ENCODE results near the gene KDM4B. TPM values are rescaled to one million over a fixed set of nuclear protein-coding genes. Genes with fewer than 3 reads are reported as not detected.

The KDM4B gene
- total RNA-seq = 10 to 100 TPM; 29.2 to 43.8 (median 38.7) TPM

DNA sequence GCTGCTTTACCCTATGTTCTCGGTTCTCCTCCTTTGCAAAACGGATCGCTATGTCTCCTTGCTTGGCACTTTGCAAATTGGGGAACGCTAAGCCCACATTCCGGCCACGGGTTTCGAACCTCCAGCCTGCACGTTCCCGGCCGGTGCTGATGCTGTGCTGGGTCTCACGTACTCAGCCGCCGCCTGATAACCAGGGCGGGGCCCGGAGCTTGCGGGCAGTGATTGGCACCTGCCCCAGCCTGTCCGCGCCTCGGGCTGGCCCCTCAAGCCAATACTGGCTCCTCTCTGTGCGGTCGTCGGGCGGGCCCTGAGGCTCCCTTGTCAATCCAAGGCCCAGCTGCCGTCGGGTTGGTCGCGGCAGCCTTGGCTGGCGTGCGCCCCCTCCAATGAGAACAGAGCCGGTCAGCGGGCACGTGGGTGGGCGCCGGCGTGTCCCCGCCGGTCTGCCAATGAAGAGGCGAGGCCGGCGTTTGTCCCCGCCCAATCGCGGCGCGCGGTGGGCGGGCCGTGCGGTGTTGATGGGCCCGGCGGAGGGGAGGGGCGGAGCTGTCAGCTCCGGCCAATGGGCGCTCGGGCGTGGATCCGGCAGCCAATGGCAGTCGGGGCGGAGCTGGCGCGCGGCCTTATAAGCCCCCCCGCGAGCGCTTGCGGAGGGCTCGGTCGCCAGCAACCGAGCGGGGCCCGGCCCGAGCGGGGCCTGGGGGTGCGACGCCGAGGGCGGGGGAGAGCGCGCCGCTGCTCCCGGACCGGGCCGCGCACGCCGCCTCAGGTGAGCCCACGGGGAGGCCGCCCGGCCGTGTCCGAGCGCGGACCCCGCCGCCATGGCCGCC is at the start of gene KDM4B:
TSS of gene KDM4B (plus strand) at position 652 of the 830 bp plus-strand sequence. CDS start 63,778 bp downstream, outside the sequence.
- Histone ChIP-seq H3K27me3 (no peaks in the 10 kb centered on the region), H3K27ac (peak within 1 kb of the TSS; percentile 58 to 87 (median 82)), H3K4me3 (peak within 1 kb of the TSS; percentile 74 to 89), H3K36me3 (no peaks in the 10 kb centered on the region), H3K4me1 (peaks cover 3 to 48% (median 22%) of the 10 kb centered on the region in 3 donors), H3K9me3 (no peaks in the 10 kb centered on the region)
- 0 to 4% methylated on average over 3 to 4 of the region's 96 CpGs for WGBS, 2 donors (ENCODE audit: low coverage in 1 of 2)
- peak; percentile 98 for ATAC-seq
- TF ChIP-seq CTCF (IDR thresholded peaks at IDR 0.05) (no peak), POLR2AphosphoS5 (IDR thresholded peaks at IDR 0.05) (peak; percentile 91), POLR2A (IDR thresholded peaks at IDR 0.05) (peak; percentile 99)

- WGBS, 2 donors (ENCODE audit: low coverage in 1 of 2) = 78 to 83% methylated on average over 7 to 13 of the region's 22 CpGs
- TF ChIP-seq POLR2A (IDR thresholded peaks at IDR 0.05) (no peak), POLR2AphosphoS5 (IDR thresholded peaks at IDR 0.05) (no peak), EP300 (IDR thresholded peaks at IDR 0.05) (no peak), CTCF (IDR thresholded peaks at IDR 0.05) (no peak)
- ATAC-seq = no peak
- no peaks in the 10 kb centered on the region for H3K27me3 ChIP-seq
- H3K27ac ChIP-seq = no peak overlapping the region
- H3K4me1 ChIP-seq = no peaks in the 10 kb centered on the region
- no peaks in the 10 kb centered on the region for H3K9me3 ChIP-seq
- no peak overlapping the region for H3K4me3 ChIP-seq
- no peaks in the 10 kb centered on the region for H3K36me3 ChIP-seq
Observed at GRCh38 chr19:4922530-4923275, 46.2 kb upstream of the KDM4B start.

DNA sequence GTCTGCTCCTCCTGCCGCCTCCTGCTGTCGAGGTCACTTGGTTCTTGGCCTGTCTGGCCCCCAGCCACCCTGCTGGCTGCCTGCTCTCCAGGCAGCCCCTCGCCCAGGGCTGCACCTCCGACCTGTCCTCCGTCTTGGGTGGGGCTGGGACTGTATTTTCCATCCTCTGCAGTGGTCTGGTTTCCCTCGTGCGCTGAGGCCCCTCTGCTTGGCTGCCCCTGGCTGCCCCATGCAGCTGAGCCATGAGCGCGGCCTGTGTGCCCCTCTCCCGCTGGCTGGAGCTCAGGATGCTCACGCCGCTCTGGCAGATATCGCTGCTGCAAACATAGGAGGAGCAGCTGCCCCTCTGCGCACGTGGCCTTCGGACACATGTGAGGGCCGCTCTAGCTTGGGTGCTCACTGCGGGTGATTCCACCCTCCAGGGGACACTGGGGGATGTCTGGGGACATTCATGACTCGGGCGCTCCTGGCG is 45.6 kb upstream of the KDM4B start:
- no peaks in the 10 kb centered on the region for H3K27me3 ChIP-seq
- no peak overlapping the region for H3K4me3 ChIP-seq
- no peaks in the 10 kb centered on the region for H3K36me3 ChIP-seq
- H3K27ac ChIP-seq = no peak overlapping the region
- TF ChIP-seq CTCF (IDR thresholded peaks at IDR 0.05) (no peak), POLR2AphosphoS5 (IDR thresholded peaks at IDR 0.05) (no peak), POLR2A (IDR thresholded peaks at IDR 0.05) (no peak), EP300 (IDR thresholded peaks at IDR 0.05) (no peak)
- no peaks in the 10 kb centered on the region for H3K4me1 ChIP-seq
- H3K9me3 ChIP-seq = no peaks in the 10 kb centered on the region
- ATAC-seq = no peak
- 52 to 86% methylated on average over 2 of the region's 21 CpGs for WGBS, 2 donors (ENCODE audit: low coverage in 1 of 2)

DNA sequence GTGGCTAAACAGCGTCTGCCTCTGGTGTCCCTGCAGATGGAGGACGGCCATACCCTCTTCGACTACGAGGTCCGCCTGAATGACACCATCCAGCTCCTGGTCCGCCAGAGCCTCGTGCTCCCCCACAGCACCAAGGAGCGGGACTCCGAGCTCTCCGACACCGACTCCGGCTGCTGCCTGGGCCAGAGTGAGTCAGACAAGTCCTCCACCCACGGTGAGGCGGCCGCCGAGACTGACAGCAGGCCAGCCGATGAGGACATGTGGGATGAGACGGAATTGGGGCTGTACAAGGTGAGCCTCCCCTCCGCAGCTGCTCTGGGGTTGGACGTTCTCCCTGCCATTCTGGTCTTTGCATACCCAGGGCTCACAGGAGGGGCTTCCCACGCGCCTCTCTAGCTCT is 39.7 kb upstream of the KDM4B start:
- Histone ChIP-seq H3K4me1 (no peaks in the 10 kb centered on the region), H3K36me3 (no peaks in the 10 kb centered on the region), H3K27me3 (no peaks in the 10 kb centered on the region), H3K27ac (no peak overlapping the region), H3K9me3 (no peaks in the 10 kb centered on the region), H3K4me3 (no peak overlapping the region)
- TF ChIP-seq POLR2AphosphoS5 (IDR thresholded peaks at IDR 0.05) (no peak), CTCF (IDR thresholded peaks at IDR 0.05) (no peak), EP300 (IDR thresholded peaks at IDR 0.05) (no peak), POLR2A (IDR thresholded peaks at IDR 0.05) (no peak)
- ATAC-seq = no peak
- WGBS, 2 donors (ENCODE audit: low coverage in 1 of 2) = no CpG with 5 or more reads among the region's 22 CpGs

Data from gastroesophageal sphincter (tissue), 4 donors.